ENCODE results near the gene TGFBR3L. TPM values are rescaled to one million over a fixed set of nuclear protein-coding genes. Genes with fewer than 3 reads are reported as not detected.
A peak's percentile ranks its signal among the peaks of the same experiment; 100 is the strongest.

TGFBR3L gene
- total RNA-seq (ENCODE audit: insufficient read depth, low replicate concordance): not detected

DNA sequence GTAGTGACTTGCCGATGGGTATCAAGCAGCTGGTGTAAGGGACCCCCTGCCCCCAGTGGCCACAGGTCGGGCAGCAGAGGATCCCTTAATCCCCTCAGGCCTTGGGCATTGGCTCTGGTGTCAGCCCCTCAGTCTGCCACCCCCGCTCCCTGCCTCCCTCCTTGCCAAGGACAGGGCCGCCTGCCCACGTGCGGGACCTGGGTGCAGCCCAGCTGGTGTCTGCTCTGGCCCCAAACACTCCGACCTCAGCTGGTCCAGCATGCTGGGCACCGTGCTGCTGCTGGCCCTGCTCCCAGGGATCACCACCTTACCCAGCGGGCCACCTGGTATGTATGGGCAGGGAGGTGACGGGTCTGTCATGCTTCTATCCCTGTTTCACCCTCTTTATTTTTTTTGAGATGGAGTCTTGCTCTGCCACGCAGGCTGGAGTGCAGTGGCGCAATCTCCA is at the start of gene TGFBR3L:
TSS of gene TGFBR3L (plus strand) at position 233 of the 448 bp plus-strand sequence.
- DNase-seq (ENCODE audit: low spot score): no peak

DNA sequence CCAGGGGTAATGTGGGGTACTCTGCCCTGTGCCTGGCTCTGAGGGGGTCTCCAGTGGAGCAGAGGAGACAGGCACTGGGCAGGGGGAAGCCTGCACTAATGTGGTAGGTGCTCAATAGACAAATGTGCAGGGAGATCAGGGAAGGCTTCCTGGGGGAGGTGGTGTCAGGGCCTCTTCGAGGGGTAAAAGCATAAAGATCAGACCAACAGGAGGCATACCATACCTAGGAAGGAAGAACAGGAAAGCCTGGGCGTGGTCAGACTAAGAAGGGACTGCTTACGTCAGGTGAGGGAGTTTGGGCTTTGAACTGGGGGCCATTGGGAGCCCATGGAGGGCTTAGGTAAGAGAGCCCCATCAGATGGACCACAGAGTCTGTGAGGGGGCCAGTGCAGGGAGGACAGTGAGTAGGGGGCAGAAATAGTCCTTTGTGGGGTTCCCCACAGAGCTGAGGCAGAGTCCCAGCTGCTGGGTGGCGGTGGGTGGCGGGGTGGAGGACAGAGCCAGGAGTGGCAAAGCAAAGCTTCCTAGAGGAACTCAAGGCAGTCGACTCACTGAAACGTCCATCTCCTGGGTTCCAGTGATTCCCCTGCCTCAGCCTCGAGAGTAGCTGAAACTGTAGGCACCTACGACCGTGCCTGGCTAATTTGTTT is 49.2 kb upstream of the TGFBR3L start:
- no peak for DNase-seq (ENCODE audit: low spot score)

GRCh38 chr19:7866399-7867091 is 48.1 kb upstream of the TGFBR3L start:
- DNase-seq (ENCODE audit: low spot score): no peak

- DNase-seq (ENCODE audit: low spot score): no peak
Measured at GRCh38 chr19:7867092-7867844, 47.4 kb upstream of the TGFBR3L start.

GRCh38 chr19:7868326-7868670 is 46.3 kb upstream of the TGFBR3L start:
- DNase-seq (ENCODE audit: low spot score): no peak

- peak; percentile 69 for DNase-seq (ENCODE audit: low spot score)
Measured at GRCh38 chr19:7868671-7869452, 45.8 kb upstream of the TGFBR3L start.

- DNase-seq (ENCODE audit: low spot score): peak; percentile 46
Measured at GRCh38 chr19:7869453-7869909, 45.1 kb upstream of the TGFBR3L start.

GRCh38 chr19:7869910-7870511 is 44.6 kb upstream of the TGFBR3L start:
- peak; percentile 47 for DNase-seq (ENCODE audit: low spot score)

DNA sequence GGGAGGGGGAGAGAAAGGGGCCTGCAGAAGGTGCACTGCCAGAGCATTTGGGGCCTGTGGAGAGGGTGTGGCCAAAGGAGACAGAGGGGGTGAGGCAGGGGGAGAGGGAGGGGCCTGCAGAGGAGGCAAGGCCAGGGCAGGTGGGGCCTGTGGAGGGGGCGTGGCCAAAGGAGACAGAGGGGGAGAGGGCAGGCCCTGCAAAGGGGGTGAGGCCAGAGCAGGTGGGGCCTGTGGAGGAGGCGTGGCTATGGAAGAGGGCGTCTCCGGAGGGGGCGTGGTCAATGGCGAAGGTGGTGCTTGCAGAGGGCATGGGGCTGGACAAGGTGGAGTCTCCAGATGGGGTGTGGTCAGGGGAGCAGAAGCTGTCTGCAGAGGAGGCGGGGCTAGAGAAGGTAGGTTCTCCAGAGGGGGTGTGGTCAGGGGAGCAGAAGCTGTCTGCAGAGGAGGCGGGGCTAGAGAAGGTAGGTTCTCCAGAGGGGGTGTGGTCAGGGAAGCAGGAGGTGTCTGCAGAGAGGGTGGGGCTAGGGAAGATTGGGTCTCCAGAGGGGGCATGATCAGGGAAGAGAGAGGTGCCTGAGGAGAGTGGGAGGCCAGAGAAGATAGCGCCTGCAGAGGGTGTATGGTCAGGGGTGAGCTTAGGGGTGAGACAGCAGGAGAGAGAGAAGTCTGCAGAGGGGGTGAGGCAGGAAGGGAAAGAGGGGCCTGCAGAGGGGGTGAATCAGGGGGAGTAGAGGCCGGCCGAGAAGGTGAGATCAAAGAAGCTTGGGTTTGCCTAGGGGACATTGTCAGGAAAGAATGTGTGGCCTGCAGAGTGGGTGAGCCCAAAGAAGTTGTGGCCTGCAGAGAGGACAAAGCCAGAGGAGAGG is 43.8 kb upstream of the TGFBR3L start:
- DNase-seq (ENCODE audit: low spot score): peak; percentile 35

DNA sequence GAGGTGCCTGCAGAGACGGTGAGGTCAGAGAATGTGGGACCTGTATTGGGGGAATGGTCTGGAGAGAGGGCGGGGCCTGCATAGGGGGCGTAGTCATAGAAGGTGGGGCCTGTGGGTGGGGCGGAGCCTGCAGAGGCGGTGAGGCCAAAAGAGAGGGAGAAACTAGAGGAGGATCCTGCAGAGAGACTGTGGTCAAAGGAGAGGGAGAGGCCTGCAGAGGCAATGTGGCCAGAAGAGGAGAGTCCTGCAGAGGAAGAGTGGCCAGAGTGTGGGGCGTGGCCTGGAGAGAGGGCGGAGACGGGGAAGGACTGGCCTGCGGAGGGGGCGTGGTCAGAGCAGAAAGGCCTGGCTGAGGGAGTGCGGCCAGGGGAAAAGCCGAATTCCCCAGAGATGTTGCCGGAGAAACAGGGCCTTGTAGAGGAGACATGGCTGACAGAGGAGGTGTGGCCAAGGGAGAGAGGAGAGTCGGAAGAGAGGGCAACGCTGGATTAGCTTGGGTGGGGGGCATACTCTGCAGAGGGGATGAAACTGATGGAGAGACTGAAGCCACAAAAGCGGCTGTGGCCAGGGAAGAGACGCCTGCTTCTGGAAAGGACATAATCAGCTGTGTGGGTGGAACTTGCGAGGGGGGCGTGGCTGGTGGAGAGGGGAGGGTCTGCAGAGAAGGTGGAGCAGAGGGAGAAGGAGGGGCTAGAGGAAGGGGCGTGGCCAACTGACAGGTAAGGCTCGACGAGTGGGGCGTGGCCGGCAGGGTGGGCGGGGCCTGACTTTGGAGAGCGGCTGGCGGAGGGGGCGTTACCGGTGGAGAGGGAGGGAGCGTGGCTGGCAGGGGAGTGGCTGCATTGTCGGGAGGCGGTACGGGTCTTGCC is 43.0 kb upstream of the TGFBR3L start:
- peak; percentile 92 for DNase-seq (ENCODE audit: low spot score)

GRCh38 chr19:7872306-7873204 is 42.1 kb upstream of the TGFBR3L start:
- no peak for DNase-seq (ENCODE audit: low spot score)

GRCh38 chr19:7873304-7874075 is 41.1 kb upstream of the TGFBR3L start:
- DNase-seq (ENCODE audit: low spot score): no peak

- no peak for DNase-seq (ENCODE audit: low spot score)
Measured at GRCh38 chr19:7874076-7874896, 40.3 kb upstream of the TGFBR3L start, which contains the start of gene PRR36. Gene PRR36, minus strand, starts transcription at chr19:7874390. Its CDS starts 701 bp downstream, at chr19:7873689.

DNA sequence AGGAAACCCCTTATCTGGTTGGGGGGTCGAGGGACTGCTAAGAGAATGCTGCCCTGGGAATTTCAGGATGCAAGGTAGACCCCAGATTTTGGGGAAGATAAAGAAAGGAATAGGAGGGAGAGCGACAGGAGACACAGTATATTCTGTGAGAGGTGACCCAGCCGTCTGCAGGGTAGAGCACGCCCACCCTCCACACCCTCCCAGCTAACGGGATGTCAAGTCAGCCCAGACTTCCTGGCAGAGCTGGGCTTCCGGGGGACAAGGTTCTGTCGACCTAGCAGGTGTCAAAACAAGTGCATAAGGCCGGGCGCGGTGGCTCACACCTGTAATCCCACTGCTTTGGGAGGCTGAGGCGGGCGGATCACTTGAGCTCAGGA is 39.7 kb upstream of the TGFBR3L start:
- DNase-seq (ENCODE audit: low spot score): no peak

- DNase-seq (ENCODE audit: low spot score): no peak
Measured at GRCh38 chr19:7877249-7877836, 37.3 kb upstream of the TGFBR3L start.
